Right lung (tissue), 5 donors: ENCODE measurements around the gene CTNND2. TPM values are rescaled to one million over a fixed set of nuclear protein-coding genes. Genes with fewer than 3 reads are reported as not detected.

Source experiments
- DNase-seq, 2 donors: peaks; one replicate each; pipeline ENCODE4 v3.0.0-alpha.2; 2013
- polyA plus RNA-seq, 5 donors: library from polyadenylated mRNA; unstranded; fragments of 120-200 nt; gene quantifications; one replicate each; pipeline versions ENCODE4 v1.2.1 to v1.2.3, GENCODE V29; 2013; ENCODE audit warnings: inconsistent platforms in 1 of 5, low replicate concordance in 1 of 5; ENCODE audit not compliant: insufficient read length in 5 of 5, insufficient read depth in 1 of 5

Gene CTNND2
- polyA plus RNA-seq, 5 donors: 1.7 to 3.6 (median 1.9) TPM

DNA sequence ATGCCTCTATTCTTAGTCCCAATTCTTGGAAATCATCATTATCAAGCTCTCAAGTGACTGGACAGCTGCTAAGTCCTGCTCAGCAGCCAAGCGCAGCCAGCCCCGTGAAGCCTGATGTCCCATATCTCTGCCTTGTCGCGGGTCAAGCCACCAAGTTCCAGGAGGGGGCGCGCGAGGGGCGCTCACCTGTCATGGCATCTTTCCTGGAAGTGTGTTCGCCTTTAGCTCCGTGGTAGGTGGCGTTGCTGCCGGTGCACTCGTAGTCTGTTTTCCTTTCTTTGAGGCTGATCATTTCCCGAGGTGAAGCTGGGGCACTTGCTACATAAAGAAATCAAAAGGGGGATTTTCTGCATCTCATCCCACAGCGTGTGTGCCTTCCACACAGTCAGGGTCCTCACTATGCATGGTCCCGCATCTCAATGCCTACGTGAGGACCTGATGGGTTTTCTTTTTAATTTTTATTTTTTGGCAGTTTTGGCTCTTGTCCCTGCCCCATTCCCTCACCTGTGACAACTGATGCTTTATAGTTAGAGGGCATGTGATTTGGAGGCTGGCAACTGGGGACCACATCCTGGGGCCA lies 916.2 kb downstream of the CTNND2 start:
- DNase-seq: peak; percentile 40 to 42

- DNase-seq: no peak
These were observed 916.8 kb downstream of the CTNND2 start for GRCh38 chr5:10987276-10987924.

- DNase-seq: no peak
These were observed 918.5 kb downstream of the CTNND2 start for GRCh38 chr5:10985721-10986110.

- DNase-seq: no peak
These were observed 919.0 kb downstream of the CTNND2 start for GRCh38 chr5:10985091-10985720.

DNA sequence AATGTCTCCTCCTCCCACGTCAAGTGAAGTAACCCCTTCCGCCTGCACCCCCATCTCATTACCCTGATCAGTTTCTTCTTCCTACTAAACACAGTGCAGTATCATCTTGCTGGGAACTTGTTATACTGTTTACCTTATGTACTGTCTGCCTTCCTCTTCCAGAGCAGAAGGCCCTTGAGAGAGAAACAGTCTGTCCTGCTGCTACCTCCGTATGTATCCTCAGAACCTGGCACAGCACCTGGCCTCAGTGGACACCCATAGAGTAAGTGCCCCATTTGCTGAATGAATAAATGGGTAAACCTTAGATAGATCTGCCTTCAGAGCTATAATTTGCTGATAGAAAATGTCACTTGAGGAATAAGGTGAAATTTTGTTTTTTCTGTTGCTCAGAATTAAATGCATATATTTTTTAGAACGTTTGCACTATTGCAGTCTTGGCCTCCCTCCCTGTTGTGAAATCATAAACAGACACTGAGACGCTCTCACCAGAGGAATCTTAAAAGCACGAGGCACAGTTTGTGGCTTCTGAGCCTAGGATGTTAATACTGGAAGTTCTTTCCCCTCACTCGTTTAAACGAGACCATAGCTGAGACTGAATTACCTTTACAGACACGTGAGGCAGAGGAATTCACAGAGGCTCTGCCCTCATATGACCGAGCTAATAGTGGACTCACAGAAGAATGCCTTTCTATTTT lies 920.1 kb downstream of the CTNND2 start:
- no peak for DNase-seq

DNA sequence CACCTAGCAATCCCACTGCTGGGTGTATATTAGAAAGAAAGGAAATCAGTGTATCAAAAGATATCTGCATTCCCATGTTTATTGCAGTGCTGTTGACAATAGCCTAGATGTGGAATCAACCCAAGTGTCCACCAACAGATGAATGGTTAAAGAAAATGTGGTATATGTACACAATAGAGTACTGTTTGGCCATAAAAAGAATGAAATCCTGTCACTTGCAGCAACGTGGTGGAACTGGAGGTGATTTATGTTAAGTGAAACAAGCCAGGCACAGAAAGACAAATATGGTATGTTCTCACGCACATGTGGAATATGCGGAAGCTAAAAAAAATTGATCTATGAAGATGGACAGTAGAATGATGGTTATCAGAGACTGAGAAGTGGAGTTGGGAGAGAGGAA lies 921.6 kb downstream of the CTNND2 start:
- no peak for DNase-seq

DNA sequence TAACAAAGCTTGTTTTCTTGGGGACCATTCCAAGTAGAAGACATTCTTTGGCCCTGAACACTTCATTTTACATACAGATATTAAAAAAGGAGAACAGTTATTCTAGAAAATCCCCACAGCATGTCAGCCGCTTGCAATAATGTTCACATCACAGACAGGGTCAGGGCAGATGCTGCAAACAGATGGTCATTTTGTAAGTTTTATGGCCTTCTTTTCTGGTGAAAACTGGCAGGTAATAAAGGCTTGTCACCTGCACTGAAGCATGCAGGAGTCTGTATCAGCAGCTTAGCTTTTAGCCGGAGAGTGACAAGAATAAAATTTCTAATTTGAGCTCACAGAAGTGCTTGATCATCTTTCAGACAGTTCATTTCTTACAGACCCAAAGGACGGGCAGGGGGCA lies 922.3 kb downstream of the CTNND2 start:
- no peak for DNase-seq

GRCh38 chr5:10977011-10977410 lies 927.2 kb downstream of the CTNND2 start:
- no peak for DNase-seq

DNA sequence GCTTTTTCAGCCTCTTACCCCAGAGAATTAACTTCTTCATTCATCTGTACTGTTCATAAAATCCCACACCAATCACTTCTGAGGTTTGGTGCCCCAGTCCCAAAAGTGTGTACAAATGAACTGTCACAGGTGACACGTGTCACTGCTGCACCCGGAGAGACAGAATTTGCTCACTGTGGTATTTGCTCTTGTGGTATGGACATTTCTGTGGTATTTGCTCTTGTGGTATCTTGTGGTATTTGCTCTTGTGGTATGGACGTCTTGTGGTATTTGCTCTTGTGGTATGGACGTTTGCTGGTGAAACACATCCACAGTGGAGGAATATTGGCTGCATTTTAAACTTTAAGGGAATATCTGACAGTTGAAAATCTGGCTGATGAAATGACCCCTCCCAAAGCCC lies 928.3 kb downstream of the CTNND2 start:
- DNase-seq: no peak

DNA sequence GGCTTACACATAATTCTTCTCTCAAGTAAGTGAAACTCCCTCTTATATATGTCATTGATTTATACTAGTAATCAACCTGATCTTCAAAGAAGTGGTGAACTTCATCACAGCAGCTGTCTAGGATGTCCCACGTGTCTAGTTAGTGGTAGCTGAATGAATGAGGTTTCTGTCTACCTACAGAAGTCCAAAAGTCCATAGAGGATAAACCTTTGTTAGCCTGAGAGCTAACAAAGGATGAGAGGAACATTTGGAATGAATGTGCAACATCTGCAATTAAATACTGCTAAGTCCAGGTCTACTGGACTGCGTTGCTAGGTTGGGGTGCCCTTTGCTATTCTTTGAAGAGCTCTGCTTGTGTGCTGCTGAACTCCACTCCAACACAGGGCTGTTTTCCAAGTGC lies 929.4 kb downstream of the CTNND2 start:
- DNase-seq: no peak

- DNase-seq: no peak
These were observed 930.9 kb downstream of the CTNND2 start for GRCh38 chr5:10973316-10973715.

- DNase-seq: no peak
These were observed 934.5 kb downstream of the CTNND2 start for GRCh38 chr5:10969684-10970180.

- no peak for DNase-seq
These were observed 939.4 kb downstream of the CTNND2 start for GRCh38 chr5:10964806-10965205.

DNA sequence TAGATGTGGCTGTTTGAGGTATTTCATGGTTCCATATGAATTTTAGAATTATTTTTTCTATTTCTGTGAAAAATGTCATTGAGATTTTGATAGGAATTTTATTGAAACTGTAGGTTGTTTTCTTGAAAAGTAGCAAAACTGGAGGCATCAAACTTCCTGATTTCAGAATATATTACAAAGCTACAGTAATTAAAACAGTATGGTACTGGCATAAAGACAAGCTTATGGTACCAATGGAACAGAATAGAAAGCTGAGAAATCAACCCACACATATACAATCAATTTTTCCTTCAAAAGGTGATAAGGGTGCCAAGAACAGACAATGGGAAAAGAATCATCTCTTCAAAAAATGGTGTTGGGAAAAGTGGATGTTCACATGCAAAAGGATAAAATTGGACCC lies 945.5 kb downstream of the CTNND2 start:
- DNase-seq: no peak

DNA sequence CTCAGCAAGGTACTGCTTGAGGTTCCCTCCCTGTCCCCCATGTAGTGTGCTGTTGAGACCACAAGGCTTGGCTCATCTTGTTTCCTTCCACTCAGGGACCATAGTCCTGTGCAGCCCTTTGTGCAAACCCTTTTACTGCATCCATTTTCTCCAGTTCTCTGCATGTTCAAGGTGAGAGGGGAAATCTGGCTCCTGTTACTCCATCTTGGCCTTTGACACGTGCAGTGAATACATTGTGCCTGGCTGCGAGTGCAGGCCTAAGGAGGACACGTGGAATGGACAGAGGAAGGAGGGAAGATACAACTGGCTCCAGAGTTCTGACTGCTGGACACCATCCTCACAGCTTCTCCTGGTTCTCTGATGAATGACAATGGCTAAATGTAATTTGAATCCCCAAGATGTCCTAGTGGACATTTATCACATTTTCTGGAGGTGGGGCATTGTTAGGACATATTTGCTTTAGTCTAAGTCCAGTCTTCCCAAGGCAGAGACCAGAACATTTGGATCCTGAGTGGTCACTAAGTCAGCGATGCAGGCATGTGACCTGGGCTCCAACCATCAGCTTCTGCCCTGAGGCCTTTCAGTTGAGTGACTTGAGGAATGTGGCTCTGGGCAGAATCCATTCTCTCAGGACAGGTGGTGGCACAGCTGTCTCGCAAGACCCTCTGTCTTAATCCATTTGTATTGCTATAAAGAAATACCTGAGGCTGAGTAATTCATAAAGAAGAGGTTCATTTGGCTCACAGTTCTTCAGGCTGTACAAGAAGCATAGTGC lies 954.2 kb downstream of the CTNND2 start:
- no peak for DNase-seq

DNA sequence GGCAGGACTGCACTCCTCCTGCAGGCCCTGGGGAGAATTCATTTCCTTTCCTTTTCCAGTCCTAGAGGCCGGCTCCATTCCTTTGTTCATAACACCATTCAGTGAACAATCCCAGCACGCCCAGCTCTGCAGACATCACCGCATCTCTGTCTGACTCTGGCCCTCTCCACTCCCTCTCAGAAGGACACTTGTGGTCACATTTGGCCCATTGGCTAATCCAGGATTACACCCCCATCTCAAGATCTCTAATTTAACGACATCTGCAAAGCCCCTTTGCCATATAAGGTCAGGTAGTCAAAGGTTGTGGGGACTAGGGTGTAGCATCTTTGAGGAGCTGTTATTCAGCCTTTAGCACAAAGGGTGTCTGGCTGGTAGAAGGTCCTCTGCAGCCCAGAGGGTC lies 958.2 kb downstream of the CTNND2 start:
- DNase-seq: no peak

GRCh38 chr5:10941900-10942299 lies 962.3 kb downstream of the CTNND2 start:
- no peak for DNase-seq

DNA sequence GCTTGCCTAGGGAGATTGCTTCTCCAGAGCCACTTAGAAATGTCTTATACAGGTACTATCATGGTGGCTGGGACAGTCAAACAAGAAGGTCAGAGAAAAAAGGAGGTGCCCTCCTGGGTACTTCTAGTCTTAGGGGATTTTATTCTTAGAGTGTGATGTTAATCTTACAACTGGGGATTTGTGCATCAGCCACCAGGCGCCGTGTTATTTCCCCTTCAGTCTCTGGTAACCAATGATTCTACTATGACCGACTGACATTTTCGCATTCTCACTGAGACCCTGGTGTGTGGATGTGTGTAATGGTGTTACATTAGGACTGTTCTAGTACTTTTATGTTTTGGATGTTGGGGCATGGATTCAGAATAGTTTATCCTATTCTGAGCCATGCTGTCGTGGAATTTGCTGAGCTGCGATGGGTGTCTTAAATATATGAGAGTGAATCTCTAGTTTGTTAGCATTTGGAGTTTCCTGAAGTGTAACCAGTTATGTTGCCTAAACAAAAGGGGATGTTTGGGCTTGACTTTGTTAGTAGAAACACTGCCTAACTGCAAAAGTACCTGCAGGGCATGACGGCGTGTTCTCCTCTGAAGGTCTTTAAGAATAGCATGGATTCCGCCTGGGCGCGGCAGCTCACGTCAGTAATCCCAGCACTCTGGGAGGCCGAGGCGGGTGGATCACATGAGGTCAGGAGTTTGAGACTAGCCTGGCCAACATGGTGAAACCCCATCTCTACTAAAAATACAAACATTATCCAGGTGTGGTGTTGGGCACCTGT lies 968.0 kb downstream of the CTNND2 start:
- no peak for DNase-seq

GRCh38 chr5:10935536-10935935 lies 968.7 kb downstream of the CTNND2 start:
- DNase-seq: no peak

DNA sequence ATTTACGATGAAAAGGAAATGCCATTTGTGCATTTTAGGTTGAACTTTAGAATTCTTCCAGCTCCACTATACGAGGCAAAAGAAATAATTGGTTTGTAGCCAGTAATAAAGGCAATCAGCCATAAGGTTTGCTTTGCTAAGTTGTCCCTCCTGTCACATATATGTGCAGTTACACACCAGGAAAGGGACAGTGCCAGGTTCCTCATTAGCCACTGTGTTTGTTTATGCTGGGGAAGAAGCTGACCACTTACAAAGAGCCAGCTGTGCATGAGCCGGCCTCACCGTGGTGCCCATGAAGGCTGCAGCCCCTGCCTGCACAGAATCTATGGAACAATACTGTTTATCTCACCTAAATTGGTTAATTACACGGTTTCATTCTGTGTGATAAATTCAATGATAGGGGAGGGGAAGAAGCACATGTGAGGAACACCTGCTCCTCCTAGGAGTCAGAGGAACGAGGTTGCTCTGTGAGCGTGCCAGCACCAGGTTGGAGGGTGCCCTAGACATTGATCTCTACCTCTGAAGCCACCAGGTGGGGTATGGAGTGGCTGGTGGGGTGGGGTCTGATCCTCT lies 969.4 kb downstream of the CTNND2 start:
- no peak for DNase-seq

- DNase-seq: no peak
These were observed 971.1 kb downstream of the CTNND2 start for GRCh38 chr5:10933121-10933520.
